GM12875 (cell line): ENCODE results near the gene PI4K2A.

Experiments used
- H3K4me3 ChIP-seq: one replicate; pipeline ENCODE4 v1.5.1; 2011; ENCODE audit warnings: low read depth, low read length, control low read depth
- TF ChIP-seq, protein P1 (sequence below): IDR thresholded peaks from 2 replicates; pipeline ENCODE4 v1.5.1; 2011; ENCODE audit warnings: low read depth, mild to moderate bottlenecking, control low read depth, inconsistent platforms, low read length, moderate library complexity, borderline replicate concordance; ENCODE audit not compliant: insufficient read depth

Gene PI4K2A

GRCh38 chr10:97640174-97640867 lies at the start of gene PI4K2A:
Gene PI4K2A, plus strand, starts transcription at chr10:97640671. Its CDS starts 72 bp downstream, at chr10:97640743.
- TF ChIP-seq, protein P1, sequence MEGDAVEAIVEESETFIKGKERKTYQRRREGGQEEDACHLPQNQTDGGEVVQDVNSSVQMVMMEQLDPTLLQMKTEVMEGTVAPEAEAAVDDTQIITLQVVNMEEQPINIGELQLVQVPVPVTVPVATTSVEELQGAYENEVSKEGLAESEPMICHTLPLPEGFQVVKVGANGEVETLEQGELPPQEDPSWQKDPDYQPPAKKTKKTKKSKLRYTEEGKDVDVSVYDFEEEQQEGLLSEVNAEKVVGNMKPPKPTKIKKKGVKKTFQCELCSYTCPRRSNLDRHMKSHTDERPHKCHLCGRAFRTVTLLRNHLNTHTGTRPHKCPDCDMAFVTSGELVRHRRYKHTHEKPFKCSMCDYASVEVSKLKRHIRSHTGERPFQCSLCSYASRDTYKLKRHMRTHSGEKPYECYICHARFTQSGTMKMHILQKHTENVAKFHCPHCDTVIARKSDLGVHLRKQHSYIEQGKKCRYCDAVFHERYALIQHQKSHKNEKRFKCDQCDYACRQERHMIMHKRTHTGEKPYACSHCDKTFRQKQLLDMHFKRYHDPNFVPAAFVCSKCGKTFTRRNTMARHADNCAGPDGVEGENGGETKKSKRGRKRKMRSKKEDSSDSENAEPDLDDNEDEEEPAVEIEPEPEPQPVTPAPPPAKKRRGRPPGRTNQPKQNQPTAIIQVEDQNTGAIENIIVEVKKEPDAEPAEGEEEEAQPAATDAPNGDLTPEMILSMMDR = no peak
- H3K4me3 ChIP-seq = peak within 1 kb of the TSS; percentile 89

- no peak overlapping the region for H3K4me3 ChIP-seq
- TF ChIP-seq, protein P1 = no peak
Measured at GRCh38 chr10:97590748-97591495, 49.5 kb upstream of the PI4K2A start.

DNA sequence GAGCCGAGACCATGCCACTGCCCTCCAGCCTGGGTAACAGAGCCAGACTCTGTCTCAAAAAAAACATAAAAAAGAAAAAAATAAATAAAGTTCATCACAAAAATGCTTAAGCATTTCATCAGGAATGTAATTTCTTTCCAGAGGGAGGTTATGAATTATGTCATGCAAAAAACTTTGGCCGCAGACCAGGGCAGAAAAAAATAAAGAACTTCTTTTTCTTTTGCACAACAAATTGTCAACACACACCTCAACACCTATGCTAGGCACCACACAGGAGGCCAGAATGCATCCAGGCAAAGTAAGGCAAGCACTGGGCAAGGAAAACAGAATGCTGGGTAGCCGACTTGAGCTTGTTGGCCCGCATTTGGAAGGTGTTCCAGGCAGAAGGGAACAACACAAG lies 47.0 kb upstream of the PI4K2A start:
- no peak overlapping the region for H3K4me3 ChIP-seq
- TF ChIP-seq, protein P1 = no peak

GRCh38 chr10:97596101-97597082 lies 44.1 kb upstream of the PI4K2A start:
- H3K4me3 ChIP-seq = no peak overlapping the region

GRCh38 chr10:97597778-97598177 lies 42.7 kb upstream of the PI4K2A start:
- TF ChIP-seq, protein P1 = no peak
- no peak overlapping the region for H3K4me3 ChIP-seq

More at GRCh38 chr10:97596101-97597082, 44.1 kb upstream of the PI4K2A start:
- TF ChIP-seq, protein P1 = no peak

DNA sequence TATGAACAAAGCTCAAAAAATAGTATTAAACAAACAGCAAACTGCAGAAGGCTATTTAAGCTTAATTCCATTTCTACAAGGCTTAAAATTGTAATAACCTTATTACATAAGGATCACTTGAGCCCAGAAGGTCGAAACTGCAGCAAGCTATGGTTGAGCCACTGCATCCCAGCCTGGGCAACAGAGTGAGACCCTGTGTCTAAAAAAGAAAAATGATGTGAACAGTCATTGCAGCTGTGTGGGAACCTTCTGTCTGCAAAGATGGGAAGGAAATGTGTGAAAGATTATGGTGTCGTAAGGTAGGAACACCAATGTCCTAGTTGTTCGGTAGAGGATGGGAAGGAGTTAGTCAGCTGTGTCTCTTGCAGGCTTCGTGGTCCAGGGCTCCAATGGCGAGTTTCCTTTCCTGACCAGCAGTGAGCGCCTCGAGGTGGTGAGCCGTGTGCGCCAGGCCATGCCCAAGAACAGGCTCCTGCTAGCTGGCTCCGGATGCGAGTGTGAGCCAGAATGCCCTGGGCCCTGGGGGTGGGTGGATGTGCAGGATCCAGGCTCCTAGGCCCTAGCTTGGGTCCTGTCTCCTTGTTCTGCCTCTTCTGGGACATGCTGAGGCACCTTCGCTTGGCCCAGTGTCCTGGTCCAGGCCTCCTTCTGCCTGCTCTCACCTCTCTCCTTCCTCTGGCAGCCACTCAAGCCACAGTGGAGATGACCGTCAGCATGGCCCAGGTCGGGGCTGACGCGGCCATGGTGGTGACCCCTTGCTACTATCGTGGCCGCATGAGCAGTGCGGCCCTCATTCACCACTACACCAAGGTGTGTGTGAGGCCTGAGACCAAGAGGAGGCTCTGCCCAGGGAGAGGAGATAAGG lies 41.8 kb upstream of the PI4K2A start:
- TF ChIP-seq, protein P1 = no peak
- H3K4me3 ChIP-seq = no peak overlapping the region
